ENCODE measurements around the gene CYFIP1. TPM values are rescaled to one million over a fixed set of nuclear protein-coding genes. Genes with fewer than 3 reads are reported as not detected.

Gene CYFIP1
- total and polyA plus RNA-seq, 2 of the 13 experiments (the other 11 are each of a cell fraction or from before 2014, with no cell fraction given) = 38.1 to 58.3 TPM

- BruUV-seq (replicated peaks) = no TSS peak
- H2AFZ ChIP-seq (ENCODE audit: low read length) = no peak overlapping the region
- ChIA-PET CTCF (ENCODE audit: low intra/inter-chr PET ratio, low total read pairs) (no interaction called here), POLR2A (no interaction called here)
- intact Hi-C loops (cut with micrococcal nuclease; ENCODE audit: unreplicated experiment) (no loop called here), in situ Hi-C loops (cut with HindIII; ENCODE audit: extremely low pct_ligation_motif_present, low pct_unique_long_range_greater_than_20kb) (no loop called here)
- DNase-seq (ENCODE audit: low spot score) = no peak
- H3K9ac ChIP-seq (ENCODE audit: insufficient read depth, low read depth, low read length) = no peak overlapping the region
- no peak overlapping the region for H3K4me2 ChIP-seq (ENCODE audit: low read depth, low read length)
- H3K4me3 ChIP-seq (replicated peaks in 1 of 3; ENCODE audit: insufficient read depth in 1 of 3, low read depth in 2 of 3, low read length in 3 of 3) = no peak overlapping the region
- no peak; the same call in 2 of the 3 replicates for ATAC-seq
- no peak overlapping the region for H3K27ac ChIP-seq (ENCODE audit: extremely low read length, insufficient read depth, low read length)
- H3K79me2 ChIP-seq (ENCODE audit: insufficient read depth, low read length) = no peaks in the 10 kb centered on the region
- no peaks in the 10 kb centered on the region for H4K20me1 ChIP-seq (ENCODE audit: insufficient read depth, low read length)
- no peaks in the 10 kb centered on the region for H3K9me3 ChIP-seq (ENCODE audit: low read length)
- TF ChIP-seq HNRNPK (IDR thresholded peaks at IDR 0.05; ENCODE audit: low read depth, low read length, poor library complexity, severe bottlenecking) = no peak
- peaks cover 7 to 30% of the 10 kb centered on the region in 2 experiments for H3K36me3 ChIP-seq (replicated peaks in 1 of 2; ENCODE audit: control insufficient read depth in 1 of 2, insufficient read depth in 2 of 2, low read length in 2 of 2)
- H3K4me1 ChIP-seq (ENCODE audit: insufficient read depth, low read length) = no peaks in the 10 kb centered on the region
- H3K27me3 ChIP-seq (ENCODE audit: control insufficient read depth in 1 of 2, insufficient read depth in 2 of 2, low read length in 2 of 2) = no peaks in the 10 kb centered on the region
- 94% methylated on average over 10 of the region's 10 CpGs for WGBS (ENCODE audit: low lambda C conversion rate)
- FAIRE-seq = no peak
Measured at GRCh38 chr15:22930782-22931484, 49.2 kb downstream of the CYFIP1 start.

GRCh38 chr15:22927761-22928160, 52.4 kb downstream of the CYFIP1 start:
- DNase-seq (ENCODE audit: low spot score) (no peak), ATAC-seq (no peak), FAIRE-seq (no peak)
- no peak overlapping the region for H3K4me2 ChIP-seq (ENCODE audit: low read depth, low read length)
- no peak overlapping the region for H3K27ac ChIP-seq (ENCODE audit: extremely low read length, insufficient read depth, low read length)
- H2AFZ ChIP-seq (ENCODE audit: low read length) = no peak overlapping the region
- in situ Hi-C loops (cut with HindIII; ENCODE audit: extremely low pct_ligation_motif_present, low pct_unique_long_range_greater_than_20kb) = no loop called here
- intact Hi-C loops (cut with micrococcal nuclease; ENCODE audit: unreplicated experiment) = no loop called here
- H3K4me3 ChIP-seq (replicated peaks in 1 of 3; ENCODE audit: insufficient read depth in 1 of 3, low read depth in 2 of 3, low read length in 3 of 3) = no peak overlapping the region
- BruUV-seq (replicated peaks) = no TSS peak
- H3K9me3 ChIP-seq (ENCODE audit: low read length) = no peaks in the 10 kb centered on the region
- ChIA-PET CTCF (ENCODE audit: low intra/inter-chr PET ratio, low total read pairs) (no interaction called here), POLR2A (no interaction called here)
- H3K27me3 ChIP-seq (ENCODE audit: control insufficient read depth in 1 of 2, insufficient read depth in 2 of 2, low read length in 2 of 2) = no peaks in the 10 kb centered on the region
- H3K9ac ChIP-seq (ENCODE audit: insufficient read depth, low read depth, low read length) = no peak overlapping the region
- H3K4me1 ChIP-seq (ENCODE audit: insufficient read depth, low read length) = no peaks in the 10 kb centered on the region
- no peaks in the 10 kb centered on the region for H4K20me1 ChIP-seq (ENCODE audit: insufficient read depth, low read length)
- TF ChIP-seq ZNF263 (CRISPR knock-in tag; IDR thresholded peaks at IDR 0.05) (no peak), ZNF563 (CRISPR knock-in tag; IDR thresholded peaks at IDR 0.05) (no peak), LBX2 (CRISPR knock-in tag; IDR thresholded peaks at IDR 0.05; ENCODE audit: borderline replicate concordance) (no peak), MAFF (IDR thresholded peaks at IDR 0.05; ENCODE audit: low read depth, low read length) (no peak), MYNN (CRISPR knock-in tag; IDR thresholded peaks at IDR 0.05; ENCODE audit: low read depth) (no peak), ZNF333 (CRISPR knock-in tag; IDR thresholded peaks at IDR 0.05; ENCODE audit: borderline replicate concordance) (no peak), ZNF326 (CRISPR knock-in tag; IDR thresholded peaks at IDR 0.05; ENCODE audit: borderline replicate concordance) (no peak), FOXP1 (IDR thresholded peaks at IDR 0.05) (no peak), FOXP1 (CRISPR knock-in tag; IDR thresholded peaks at IDR 0.05) (no peak), SOX6 (IDR thresholded peaks at IDR 0.05) (no peak), SOX6 (CRISPR knock-in tag; IDR thresholded peaks at IDR 0.05) (no peak)
- whole genome bisulfite sequencing (ENCODE audit: low lambda C conversion rate) = 98% methylated on average over 24 of the region's 25 CpGs
- no peaks in the 10 kb centered on the region for H3K79me2 ChIP-seq (ENCODE audit: insufficient read depth, low read length)
- peaks cover 6 to 11% of the 10 kb centered on the region in 2 experiments; a peak in 4 of 5 replicates for H3K36me3 ChIP-seq (replicated peaks in 1 of 2; ENCODE audit: control insufficient read depth in 1 of 2, insufficient read depth in 2 of 2, low read length in 2 of 2)
